HTR-8/SVneo (cell line): ENCODE data around the gene NGEF.
A peak's percentile ranks its signal among the peaks of the same experiment; 100 is the strongest.

ENCODE experiments used
- DNase-seq: peaks from one replicate; pipeline ENCODE4 v3.0.0; 2011; ENCODE audit warnings: low spot score, mixed read lengths; ENCODE audit not compliant: insufficient read length
- FAIRE-seq: peaks from 2 replicates; lab custom pipeline; 2011; peaks lifted over from hg19 to GRCh38; lab: Jason Lieb, UNC

The NGEF gene

DNA sequence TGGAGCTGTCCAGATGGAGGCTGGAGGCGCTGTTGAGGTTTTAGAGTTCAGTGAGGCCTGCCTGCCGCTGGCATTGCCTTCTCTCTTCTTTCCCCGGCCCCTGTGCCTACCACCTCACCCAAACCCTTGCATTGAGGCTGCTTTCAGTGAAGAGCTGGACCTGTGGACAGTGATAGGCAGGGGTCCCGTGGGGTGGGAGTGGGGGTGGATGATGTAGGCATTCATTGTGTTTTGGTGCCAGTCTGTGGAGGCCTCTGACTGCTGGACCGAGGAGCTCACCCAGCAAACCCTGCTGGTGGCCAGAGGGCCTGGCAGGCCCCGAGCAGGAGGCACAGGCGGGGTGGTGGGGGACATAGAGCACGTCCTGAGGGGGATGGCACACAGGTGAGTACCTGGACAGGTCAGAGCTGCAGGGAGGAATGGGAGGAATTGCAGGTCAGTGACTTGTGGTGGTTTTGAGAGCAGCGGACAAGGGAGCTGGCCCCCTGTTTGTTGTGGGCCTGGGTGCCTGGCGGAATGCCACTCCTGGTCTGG is 35.6 kb downstream of the NGEF start:
- DNase-seq (no peak), FAIRE-seq (no peak)

DNA sequence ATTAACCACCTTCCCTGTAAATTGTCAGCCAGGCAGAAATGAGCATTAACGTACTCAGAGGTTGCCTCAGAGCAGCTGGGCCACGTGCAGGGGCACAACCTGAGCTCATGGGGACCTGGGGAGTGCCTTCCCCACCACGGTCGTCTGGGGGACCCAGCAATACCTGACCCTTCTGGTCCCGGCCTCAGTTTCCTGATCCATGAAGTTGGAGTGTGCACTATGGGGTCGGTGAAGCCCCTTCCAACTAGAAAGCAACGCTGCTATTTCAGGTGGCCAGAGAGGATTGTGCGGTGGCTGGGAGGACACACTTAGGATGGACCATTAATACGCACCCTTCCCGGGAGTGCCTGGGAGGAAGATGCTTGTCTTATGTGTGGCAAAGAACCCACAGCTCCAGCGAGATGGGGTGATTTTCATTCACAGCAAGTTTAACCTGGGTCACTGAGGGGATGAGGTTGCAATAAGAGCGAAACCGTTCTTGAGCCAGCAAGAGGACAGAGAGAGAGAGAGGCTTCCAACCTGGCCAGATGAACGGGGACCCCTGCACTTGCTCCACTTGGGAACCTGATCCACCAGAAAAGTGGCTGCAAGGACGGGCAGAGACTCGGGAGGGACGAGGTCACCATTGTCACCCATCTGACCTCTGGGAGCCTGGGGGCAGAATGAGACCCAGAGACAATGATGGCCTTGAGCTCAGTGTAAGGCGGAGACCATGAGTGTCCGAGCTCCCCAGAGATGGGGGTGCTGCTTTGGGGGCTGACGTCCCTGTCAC is 36.2 kb downstream of the NGEF start:
- DNase-seq (no peak), FAIRE-seq (no peak)

DNA sequence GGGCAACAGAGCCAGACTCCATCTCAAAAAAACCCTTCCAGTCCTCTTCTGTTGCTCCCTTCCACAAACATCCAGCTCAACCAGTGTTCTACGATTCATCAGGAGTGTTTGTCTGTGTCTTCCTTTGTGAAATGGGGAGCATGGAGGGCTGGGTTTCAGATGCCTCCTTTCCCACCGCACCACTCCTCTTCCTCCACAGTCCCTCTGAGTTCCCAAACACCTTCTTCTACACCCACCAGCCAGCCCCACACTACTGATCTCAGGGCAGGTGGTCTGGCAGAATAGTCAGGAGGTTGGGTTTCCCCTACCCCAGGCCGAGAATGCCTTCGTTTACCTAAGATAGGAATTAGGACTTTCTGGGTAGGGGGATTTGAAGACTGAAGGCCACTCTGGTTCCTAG is 36.9 kb downstream of the NGEF start:
- FAIRE-seq (no peak), DNase-seq (no peak)

DNA sequence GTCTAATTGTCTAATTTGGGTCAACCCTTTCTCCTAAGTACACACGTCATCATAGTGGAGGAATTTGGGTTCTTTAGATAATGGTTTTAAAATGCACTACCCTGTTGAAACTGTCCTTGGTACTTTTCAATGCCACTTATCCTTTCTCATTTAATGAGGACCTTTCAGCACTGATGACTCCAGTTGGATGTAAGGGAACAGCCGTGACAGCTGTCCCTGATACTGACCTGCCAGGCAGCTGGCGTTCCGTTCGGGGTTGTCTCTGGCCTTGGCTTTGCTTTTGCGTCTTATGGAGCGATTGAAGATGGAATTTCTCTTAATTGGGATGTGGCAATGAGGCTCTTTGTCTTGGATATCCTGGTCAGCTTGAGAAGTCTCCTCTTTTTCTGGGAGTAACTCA is 38.7 kb downstream of the NGEF start:
- DNase-seq (no peak), FAIRE-seq (no peak)

DNA sequence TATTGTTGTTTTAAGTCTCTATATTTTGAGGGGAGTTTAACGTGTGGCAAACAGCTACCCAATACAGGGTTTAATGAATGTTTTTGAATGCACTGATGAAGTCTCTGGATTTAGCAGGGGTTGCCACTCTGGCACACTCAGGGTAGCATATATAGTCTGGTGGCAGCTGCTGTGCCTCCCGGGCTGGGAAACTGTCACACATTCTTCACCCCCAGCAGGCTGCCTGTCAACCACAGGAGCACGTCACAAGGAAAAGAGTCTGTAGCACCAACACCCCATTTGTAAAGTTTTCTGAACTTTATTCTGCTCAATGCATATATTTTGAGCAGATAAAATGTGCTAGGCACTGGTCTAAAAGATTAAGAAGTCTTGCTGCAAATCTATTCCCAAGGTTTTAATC is 39.3 kb downstream of the NGEF start:
- FAIRE-seq (no peak), DNase-seq (no peak)

DNA sequence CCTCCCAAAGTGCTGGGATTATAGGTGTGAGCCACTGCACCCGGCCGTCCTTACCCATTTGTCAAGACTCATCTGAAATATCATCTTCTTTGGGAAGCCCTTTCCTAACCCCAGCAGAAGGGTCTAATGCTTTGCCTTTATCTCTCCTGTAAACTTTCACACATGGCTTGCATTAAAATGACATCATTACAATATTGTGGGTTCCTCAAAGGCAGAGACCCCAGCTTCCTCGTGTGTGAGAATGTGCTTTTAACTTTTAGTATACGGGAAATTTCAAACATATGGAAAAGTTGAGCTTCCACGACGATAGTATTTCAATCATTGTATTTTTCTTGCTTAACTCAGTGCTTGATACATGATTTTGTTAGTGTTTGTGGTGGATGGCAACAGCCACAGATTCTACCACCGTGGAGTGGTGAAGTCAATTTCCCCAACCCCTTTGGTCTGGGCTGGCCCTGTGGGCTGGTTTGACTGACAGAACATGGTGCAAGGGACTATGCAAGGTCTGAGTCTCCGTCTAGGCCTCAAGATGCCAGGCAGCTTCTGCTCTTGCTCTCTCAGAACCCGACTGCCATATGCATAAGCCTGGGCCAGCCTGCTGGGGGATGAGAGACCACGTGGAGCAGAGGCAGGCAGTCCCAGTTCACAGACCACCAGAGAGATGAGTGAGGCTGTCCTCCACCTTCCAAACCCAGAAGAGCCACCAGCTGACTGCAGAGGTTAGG is 39.9 kb downstream of the NGEF start:
- FAIRE-seq (no peak), DNase-seq (no peak)

DNA sequence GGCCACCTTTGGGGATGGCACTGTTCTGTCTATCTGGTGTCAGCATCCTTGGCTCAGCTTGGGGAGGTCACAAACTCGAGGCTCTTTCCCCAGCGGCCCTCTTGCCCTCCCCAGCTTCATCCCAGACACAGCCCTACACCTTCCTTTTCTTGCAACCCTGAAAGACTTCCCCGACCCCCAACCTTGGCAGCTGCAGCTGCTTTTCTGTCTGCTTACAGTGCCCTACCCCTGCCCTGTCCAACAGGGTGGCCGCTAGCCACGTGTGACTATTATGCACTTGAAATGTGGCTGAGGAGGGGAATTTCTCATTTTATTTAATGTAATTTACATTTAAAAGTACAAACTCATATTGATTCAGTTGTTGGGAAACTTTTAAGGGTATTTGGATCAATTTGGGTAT is 41.3 kb downstream of the NGEF start:
- no peak for DNase-seq
- FAIRE-seq, result no peak

DNA sequence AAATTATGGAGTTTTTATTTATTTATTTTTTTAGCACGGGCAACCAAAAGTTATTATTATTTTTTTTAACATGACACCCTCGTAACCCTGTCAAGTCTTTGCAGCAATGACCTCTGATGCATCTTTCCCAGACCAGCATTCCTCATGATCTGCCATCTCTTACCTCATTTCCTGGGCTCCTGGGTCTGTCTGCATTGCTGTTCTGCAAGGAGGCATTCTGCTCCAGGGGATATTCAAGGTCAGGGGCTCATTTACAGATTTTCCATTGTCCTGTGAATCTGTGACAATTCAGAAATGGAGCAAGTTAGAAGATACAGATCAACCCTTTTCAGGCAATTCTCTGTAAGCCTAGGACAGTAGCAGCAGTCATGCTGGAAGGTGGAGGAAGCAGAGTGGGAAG is 43.0 kb downstream of the NGEF start:
- DNase-seq, result peak; percentile 59

DNA sequence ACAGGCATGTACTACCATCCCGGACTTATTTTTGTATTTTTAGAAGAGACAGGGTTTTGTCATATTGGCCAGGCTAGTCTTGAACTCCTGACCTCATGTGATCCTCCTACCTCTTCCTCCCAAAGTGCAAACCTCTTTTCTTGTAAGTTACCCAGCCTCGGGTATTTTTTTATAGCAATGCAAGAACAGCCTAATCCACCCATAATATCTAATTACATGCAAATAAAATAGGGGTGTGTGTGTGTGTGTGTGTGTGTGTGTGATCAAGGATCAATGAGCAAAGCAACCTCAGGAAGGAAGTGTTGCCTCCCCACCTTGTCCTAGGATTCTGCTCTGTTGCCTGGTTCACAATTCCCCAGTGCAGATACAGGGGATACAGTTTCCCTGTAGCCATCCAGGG is 45.6 kb downstream of the NGEF start:
- DNase-seq (no peak), FAIRE-seq (no peak)

More for the DNA sequence above, 43.0 kb downstream of the NGEF start:
- FAIRE-seq, result peak; percentile 57

DNA sequence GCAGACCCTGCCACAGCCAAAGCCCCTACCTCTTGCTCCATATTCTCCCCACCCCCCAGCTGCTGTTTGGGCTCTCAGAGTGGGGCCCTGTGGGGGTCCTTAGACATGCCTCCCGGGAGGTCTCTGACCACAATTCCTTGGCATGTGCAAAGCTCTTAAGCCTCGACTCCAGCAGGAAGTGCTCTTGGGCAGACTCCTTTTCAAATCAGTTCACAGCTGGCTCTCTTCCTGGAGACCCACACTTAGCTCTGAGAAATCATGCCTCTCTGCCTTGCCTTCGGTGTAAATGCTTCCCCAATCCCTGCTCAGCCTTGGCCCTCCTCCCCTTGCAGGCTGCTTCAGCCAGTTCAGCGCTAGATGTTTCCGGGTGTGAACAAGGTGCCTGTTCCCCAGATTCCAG is 46.9 kb downstream of the NGEF start:
- FAIRE-seq (no peak), DNase-seq (no peak)

DNA sequence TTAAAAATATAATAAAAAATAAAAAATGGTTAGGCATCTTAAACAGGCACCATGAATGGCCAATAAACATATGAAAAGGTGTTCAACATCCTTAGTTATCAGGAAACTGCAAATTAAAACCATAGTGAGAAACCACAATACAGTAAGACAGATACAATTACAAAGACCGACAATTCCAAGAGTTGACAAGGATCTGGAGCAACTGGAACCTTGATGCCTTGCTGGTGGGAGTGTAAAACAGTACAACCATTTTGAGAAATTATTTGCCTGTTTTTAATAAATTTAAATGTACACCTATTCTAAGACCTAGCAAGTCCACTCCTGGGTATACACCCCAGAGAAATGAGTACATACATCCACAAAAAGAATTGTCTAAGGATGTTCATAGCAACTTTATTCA is 49.1 kb downstream of the NGEF start:
- no peak for FAIRE-seq
- no peak for DNase-seq

DNA sequence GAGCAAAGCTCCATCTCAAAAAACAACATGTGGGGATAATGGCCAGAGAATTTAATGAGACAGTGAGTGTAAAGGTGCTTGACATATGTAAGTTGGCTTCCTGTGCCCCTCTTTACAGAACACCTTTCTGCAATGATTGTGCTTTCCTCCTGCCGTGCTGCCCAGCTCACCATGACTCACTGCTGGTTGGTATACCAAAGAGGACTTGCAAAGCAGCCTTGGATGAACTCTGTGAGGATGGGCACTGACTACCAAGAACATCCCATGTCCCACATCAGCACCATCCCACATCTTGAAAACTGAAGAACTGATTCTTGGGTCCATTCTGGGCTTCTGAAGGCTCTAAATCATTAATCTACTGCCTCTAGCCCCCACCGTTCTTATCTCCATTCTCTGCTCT is 52.2 kb downstream of the NGEF start:
- DNase-seq (no peak), FAIRE-seq (no peak)

DNA sequence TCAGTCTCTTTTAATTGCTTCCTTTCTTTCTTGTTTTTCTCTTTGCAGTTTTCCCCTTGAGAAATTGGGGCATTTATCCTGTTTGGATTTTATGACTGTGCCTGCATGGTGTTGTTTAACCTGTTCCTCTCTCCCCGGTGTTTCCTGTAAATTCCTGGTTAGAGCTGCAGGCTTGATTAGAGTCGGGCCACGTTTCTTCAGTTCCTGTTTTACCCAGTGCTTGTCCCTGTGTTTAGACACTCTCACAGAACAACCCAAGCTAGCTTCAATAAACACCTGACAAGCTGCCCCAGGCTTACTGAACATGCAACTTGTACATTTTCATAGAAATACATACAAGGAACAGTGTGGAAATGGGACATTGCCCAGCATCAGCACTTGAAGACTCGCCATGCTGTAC is 53.9 kb downstream of the NGEF start:
- FAIRE-seq (no peak), DNase-seq (no peak)

DNA sequence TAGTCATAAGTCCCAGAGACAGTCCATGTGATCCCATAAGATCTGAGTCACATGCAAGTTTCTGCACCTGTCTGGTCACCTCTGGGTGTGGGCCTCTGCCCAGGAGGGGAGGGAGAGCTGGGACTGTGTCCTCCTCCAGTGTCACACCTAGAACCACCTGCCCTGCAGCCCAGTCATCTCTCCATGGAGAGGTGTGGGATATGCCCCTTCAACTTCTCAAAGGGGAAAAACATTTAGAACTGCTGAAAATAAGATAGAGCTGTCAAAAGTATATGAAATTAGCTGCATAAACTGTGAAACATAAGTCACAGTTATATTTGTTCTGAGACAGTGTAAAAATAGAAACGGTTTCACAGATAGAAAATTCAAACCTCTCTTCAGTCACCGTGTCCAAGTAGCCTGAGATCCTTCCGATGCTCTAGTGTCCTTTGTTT is 55.4 kb downstream of the NGEF start:
- no peak for DNase-seq
- FAIRE-seq, result no peak

DNA sequence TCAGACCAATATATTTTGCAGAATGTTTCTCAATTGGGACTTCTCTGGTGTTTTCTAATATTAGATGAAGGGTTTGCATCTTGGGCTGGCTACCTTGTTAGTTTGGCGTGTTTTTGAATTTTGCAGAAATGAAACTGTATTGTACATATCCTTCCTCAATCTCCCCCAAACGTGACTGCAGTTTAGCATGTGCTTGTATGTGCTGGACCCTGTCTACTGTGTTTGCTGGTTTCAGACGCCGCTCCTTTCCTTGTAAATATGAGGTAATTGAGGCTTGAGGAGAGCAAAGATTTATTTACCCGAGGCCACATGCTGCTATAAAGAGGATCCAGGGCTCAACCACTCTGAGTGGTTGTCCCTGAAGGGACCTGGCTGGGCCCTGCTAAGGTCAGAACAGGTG is 57.2 kb downstream of the NGEF start:
- FAIRE-seq, result no peak
- DNase-seq, result no peak

DNA sequence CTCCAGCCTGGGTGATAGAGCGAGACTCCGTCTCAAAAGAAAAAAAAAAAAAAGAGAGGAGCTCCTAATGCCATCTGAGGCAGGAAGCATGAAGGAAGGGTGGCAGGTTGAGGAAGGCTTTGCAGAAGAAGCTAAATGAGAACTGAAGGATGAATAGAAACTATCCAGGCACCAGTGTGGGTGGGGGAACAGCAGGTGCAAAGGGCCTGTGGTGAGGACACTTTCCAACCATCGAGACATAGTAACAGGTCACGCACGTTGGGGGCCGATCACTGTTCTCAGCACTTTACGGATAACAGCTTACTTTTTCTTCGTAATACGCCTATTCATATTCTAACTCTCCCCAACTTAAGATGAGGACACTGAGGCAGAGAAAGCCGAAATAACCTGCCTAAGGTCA is 58.4 kb downstream of the NGEF start:
- DNase-seq (no peak), FAIRE-seq (no peak)

DNA sequence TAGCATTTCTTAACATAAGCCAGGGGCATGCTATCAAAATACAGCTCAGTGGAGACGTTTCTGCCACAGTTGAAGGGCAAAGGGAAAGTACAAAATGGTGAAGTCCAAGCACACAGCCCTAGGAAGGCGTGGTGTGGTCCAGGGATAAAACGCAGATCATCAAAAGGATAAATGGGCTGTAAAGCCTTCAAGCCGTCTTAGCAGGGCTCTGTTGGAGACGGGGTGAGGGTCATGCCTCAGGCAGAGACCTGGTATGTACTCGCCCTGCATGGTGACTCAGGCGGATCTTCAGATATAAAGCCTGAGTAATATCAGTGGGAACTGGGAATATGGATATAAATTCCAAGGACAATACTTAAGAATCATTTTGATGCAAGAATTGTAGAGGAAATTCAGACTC is 61.2 kb downstream of the NGEF start:
- DNase-seq, result peak; percentile 54
- FAIRE-seq, result no peak

DNA sequence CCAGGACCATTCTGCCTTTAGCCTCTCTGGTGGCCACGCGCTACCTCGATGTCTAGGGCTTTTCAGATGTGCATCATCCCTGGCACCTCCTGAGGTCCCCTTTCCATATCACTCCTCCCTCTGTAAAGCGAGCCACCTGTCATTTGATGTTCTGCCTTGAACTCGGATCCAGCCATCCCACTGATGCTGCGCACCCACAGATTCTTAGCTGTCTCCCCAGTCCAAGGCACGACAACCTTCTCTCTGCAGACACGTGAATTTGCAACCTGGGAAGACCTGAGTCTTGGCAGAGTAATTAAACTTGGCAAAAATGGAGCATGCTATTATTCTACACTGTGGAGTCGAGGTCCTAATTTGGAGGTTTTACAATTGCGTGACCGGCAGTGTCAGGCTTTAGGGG is 61.9 kb downstream of the NGEF start:
- no peak for FAIRE-seq
- DNase-seq, result no peak

DNA sequence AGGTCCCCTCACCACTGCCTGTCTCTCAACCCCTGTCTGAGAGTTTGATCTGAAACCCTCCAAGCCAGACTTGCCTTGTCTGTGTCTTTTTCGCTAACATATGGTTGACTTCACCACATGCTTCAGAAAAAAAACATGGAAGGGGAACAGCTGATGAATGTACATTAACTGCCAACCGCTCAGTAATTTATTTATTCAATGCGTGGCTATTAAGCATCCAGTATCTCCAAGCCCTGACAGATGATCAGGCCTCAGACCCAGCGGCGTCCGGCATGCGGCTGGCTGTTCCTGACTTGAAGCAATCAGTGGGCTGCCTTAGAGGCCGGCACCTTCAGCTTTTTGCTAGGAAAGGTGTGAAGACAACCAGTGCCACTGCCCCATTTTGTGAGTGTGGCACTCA is 62.3 kb downstream of the NGEF start:
- DNase-seq (no peak), FAIRE-seq (no peak)

DNA sequence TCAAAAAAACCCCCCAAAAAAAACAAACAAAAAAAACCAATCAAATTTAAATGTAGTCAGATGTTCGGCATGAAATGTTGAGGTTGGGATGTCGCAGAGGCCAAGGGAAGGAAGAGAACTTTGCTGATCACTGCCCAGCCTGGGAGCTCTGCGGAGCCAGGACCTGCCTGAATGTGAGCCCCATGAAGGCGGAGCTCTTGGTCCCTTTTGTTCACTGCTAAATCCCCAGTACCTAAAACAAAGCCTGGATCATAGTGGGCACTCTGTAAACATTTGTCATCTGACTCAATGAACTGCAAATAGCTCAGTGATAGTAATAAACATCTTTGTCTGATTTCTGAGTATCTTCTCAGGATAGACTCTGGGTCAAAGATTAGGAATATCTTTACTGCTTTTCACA is 64.0 kb downstream of the NGEF start:
- FAIRE-seq, result no peak
- no peak for DNase-seq

DNA sequence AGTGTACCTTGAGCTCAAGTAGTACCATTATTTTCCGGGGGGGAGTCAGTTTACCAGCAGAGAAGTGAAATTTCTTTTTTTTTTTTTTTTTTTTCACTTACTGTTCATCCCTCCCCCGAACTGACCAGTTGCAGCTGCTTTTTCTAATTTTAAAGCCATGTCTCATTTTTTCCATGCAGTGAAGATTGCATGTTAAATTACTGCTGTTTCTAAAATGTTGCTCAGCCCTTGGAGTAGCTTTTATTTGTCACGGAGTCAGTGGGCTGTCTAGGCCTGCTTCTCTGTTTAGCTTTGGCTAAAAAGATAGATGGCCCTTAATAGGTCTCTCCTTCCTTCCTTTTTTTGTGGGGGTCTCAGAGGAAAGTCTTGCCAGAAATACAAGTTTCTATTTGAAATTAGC is 70.2 kb downstream of the NGEF start:
- FAIRE-seq, result no peak
- no peak for DNase-seq
